GM21367 (cell line): ENCODE measurements around the gene GJB5.
"Not testable (repeated sequence)": the region's sequence is repeated elsewhere in the genome, so short reads cannot be mapped to it uniquely, and the experiment has no call there.

ENCODE experiments used
- ATAC-seq: cut with Tn5 transposase; IDR thresholded peaks from one replicate; pipeline ENCODE4 v1.9.1; 2021; ENCODE audit not compliant: unreplicated experiment

Gene GJB5

GRCh38 chr1:34773114-34773513, 18.3 kb downstream of the GJB5 start:
- not testable (repeated sequence) for ATAC-seq

- ATAC-seq, result no peak
These were observed 20.1 kb downstream of the GJB5 start for GRCh38 chr1:34774957-34775356.

GRCh38 chr1:34776911-34777310, 22.1 kb downstream of the GJB5 start:
- no peak for ATAC-seq

GRCh38 chr1:34777519-34778321, 22.9 kb downstream of the GJB5 start:
- ATAC-seq, result no peak

- ATAC-seq, result no peak
These were observed 23.5 kb downstream of the GJB5 start for GRCh38 chr1:34778381-34778780.

GRCh38 chr1:34779005-34779404, 24.2 kb downstream of the GJB5 start:
- no peak for ATAC-seq

- no peak for ATAC-seq
These were observed 24.7 kb downstream of the GJB5 start for GRCh38 chr1:34779526-34779925.

- no peak for ATAC-seq
These were observed 25.1 kb downstream of the GJB5 start for GRCh38 chr1:34779962-34780361.

- no peak for ATAC-seq
These were observed 25.7 kb downstream of the GJB5 start for GRCh38 chr1:34780528-34780927.

- no peak for ATAC-seq
These were observed 26.4 kb downstream of the GJB5 start, which contains the start of gene GJB3 for GRCh38 chr1:34781071-34781843. Gene GJB3, plus strand, starts transcription at chr1:34781214. Its CDS starts 3,549 bp downstream, at chr1:34784763.

- ATAC-seq, result no peak
These were observed 27.1 kb downstream of the GJB5 start for GRCh38 chr1:34781844-34782391.

GRCh38 chr1:34784751-34785221, 29.9 kb downstream of the GJB5 start:
- ATAC-seq, result no peak

GRCh38 chr1:34785231-34785874, 30.5 kb downstream of the GJB5 start:
- ATAC-seq, result no peak

- no peak for ATAC-seq
These were observed 31.1 kb downstream of the GJB5 start for GRCh38 chr1:34785875-34786470.

GRCh38 chr1:34786521-34787325, 31.9 kb downstream of the GJB5 start:
- ATAC-seq, result no peak

- no peak for ATAC-seq
These were observed 32.9 kb downstream of the GJB5 start for GRCh38 chr1:34787461-34788420.

- no peak for ATAC-seq
These were observed 36.1 kb downstream of the GJB5 start for GRCh38 chr1:34790985-34791384.

- no peak for ATAC-seq
These were observed 37.6 kb downstream of the GJB5 start for GRCh38 chr1:34792424-34792823.
